Osteocyte (in vitro differentiated cells): ENCODE data around the gene CASP8. TPM values are rescaled to one million over a fixed set of nuclear protein-coding genes. Genes with fewer than 3 reads are reported as not detected.

Experiments used
- DNase-seq: peaks from one replicate; pipeline ENCODE4 v3.0.0; 2021; ENCODE audit warnings: mixed read lengths; ENCODE audit not compliant: unreplicated experiment; ENCODE audit errors: extremely low spot score
- H3K27ac Mint-ChIP-seq: one replicate; pipeline ENCODE4 v1.8.0; 2021; ENCODE audit warnings: mild to moderate bottlenecking, mixed read lengths; ENCODE audit not compliant: unreplicated experiment
- H3K27me3 Mint-ChIP-seq: one replicate; pipeline ENCODE4 v1.8.0; 2021; ENCODE audit warnings: mixed read lengths; ENCODE audit not compliant: unreplicated experiment
- H3K36me3 Mint-ChIP-seq: one replicate; pipeline ENCODE4 v1.8.0; 2021; ENCODE audit warnings: mixed read lengths; ENCODE audit not compliant: unreplicated experiment
- H3K4me1 Mint-ChIP-seq: one replicate; pipeline ENCODE4 v1.8.0; 2021; ENCODE audit warnings: mixed read lengths; ENCODE audit not compliant: unreplicated experiment
- H3K4me3 Mint-ChIP-seq: one replicate; pipeline ENCODE4 v1.8.0; 2021; ENCODE audit warnings: mild to moderate bottlenecking, moderate library complexity, mixed read lengths; ENCODE audit not compliant: unreplicated experiment
- H3K9me3 Mint-ChIP-seq: one replicate; pipeline ENCODE4 v1.8.0; 2021; ENCODE audit warnings: mixed read lengths; ENCODE audit not compliant: unreplicated experiment
- total RNA-seq: library from RNA; stranded (reverse); gene quantifications from 2 replicates; pipeline ENCODE4 v1.2.1, GENCODE V29; 2021
- TF ChIP-seq, protein P1 (sequence below): fragments of 200-600 bp; sonication (generic); IDR thresholded peaks from 2 replicates; pipeline ENCODE4 v1.5.0; 2021; ENCODE audit warnings: antibody characterized with exemption, mild to moderate bottlenecking, moderate library complexity

Gene CASP8
- total RNA-seq, 1 donor from 2014 or later, result 11.4 TPM

DNA sequence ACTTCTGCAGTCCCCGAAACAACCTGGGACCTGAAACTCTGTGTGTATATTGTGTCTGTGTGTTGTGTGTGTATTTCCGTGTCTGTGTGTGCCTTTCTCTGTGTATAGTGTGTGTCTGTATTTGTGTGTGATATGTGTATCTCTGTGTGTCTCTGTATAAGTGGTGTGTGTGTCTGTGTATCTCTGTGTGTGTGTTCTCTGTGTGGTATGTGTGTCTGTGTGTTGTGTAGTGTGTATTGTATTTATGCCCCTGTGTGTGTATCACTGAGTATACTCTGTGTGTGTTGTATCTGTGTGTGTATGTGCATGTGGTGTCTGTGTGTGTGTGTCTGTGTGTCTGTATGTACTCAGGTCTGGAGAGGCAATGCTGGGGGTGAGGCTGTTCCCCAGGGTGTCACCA, 11.6 kb downstream of the CASP8 start:
- Mint-ChIP-seq H3K27ac (no peak overlapping the region), H3K27me3 (no peaks in the 10 kb centered on the region), H3K4me1 (no peaks in the 10 kb centered on the region), H3K4me3 (no peak overlapping the region), H3K9me3 (no peaks in the 10 kb centered on the region), H3K36me3 (peaks cover 43% of the 10 kb centered on the region)
- no peak for DNase-seq
- TF ChIP-seq, protein P1, sequence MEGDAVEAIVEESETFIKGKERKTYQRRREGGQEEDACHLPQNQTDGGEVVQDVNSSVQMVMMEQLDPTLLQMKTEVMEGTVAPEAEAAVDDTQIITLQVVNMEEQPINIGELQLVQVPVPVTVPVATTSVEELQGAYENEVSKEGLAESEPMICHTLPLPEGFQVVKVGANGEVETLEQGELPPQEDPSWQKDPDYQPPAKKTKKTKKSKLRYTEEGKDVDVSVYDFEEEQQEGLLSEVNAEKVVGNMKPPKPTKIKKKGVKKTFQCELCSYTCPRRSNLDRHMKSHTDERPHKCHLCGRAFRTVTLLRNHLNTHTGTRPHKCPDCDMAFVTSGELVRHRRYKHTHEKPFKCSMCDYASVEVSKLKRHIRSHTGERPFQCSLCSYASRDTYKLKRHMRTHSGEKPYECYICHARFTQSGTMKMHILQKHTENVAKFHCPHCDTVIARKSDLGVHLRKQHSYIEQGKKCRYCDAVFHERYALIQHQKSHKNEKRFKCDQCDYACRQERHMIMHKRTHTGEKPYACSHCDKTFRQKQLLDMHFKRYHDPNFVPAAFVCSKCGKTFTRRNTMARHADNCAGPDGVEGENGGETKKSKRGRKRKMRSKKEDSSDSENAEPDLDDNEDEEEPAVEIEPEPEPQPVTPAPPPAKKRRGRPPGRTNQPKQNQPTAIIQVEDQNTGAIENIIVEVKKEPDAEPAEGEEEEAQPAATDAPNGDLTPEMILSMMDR, result no peak

DNA sequence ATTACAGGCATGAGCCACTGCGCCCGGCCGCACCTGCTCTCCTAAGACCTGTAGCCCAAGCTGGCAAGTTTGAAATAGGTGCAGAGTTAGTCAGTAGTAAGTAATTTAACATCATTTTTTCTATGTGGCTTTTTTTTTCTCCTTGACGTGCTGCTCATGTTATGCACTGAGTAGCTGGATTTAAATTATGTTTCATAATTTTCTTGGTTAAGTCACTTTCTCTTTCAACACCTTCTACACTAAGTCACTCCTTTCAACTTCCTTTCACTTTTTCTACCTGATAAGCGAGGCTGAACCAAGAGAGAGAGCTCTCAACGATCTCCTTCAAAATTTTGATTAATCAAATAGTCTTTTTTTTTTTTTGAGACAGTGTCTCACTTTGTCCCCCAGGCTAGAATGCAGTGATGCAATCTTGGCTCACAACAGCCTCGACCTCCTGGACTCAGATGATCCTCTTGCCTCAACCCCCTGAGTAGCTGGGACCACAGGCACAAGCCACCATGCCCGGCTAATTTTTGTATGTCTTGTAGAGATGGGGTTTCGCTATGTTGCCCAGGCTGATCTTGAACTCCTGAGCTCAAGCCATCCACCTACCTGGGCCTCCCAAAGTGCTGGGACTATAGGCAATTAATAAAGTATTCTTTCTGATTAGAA, 13.1 kb downstream of the CASP8 start:
- Mint-ChIP-seq H3K27ac (no peak overlapping the region), H3K4me1 (no peaks in the 10 kb centered on the region), H3K9me3 (no peaks in the 10 kb centered on the region)

DNA sequence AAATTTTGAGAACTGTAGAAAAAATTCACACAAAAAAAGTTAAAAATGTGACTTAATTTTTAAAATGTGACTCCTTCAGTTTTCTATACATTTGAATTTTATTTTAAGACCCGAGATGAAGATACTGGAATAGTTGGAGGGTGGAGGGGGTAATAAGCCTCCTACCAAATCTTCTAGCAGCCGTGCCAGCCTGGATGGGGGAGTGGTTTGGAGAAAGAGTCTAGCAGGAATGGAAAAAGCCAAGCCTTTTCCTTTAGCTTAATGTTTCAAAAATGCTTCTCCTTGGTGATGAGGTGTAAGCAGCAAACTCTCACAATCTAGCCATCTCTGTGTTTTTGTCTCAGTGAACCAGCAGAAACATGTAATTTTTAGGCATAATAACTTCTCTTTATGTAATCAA, 14.7 kb downstream of the CASP8 start:
- H3K27me3 Mint-ChIP-seq, result no peaks in the 10 kb centered on the region
- no peaks in the 10 kb centered on the region for H3K4me1 Mint-ChIP-seq
- H3K36me3 Mint-ChIP-seq, result peaks cover 44% of the 10 kb centered on the region
- DNase-seq, result no peak
- H3K4me3 Mint-ChIP-seq, result no peak overlapping the region
- TF ChIP-seq, protein P1, result no peak
- no peak overlapping the region for H3K27ac Mint-ChIP-seq
- H3K9me3 Mint-ChIP-seq, result no peaks in the 10 kb centered on the region

More for the DNA sequence above, 13.1 kb downstream of the CASP8 start:
- H3K27me3 Mint-ChIP-seq, result no peaks in the 10 kb centered on the region
- H3K4me3 Mint-ChIP-seq, result no peak overlapping the region
- peaks cover 40% of the 10 kb centered on the region for H3K36me3 Mint-ChIP-seq
- TF ChIP-seq, protein P1, result no peak
- no peak for DNase-seq

DNA sequence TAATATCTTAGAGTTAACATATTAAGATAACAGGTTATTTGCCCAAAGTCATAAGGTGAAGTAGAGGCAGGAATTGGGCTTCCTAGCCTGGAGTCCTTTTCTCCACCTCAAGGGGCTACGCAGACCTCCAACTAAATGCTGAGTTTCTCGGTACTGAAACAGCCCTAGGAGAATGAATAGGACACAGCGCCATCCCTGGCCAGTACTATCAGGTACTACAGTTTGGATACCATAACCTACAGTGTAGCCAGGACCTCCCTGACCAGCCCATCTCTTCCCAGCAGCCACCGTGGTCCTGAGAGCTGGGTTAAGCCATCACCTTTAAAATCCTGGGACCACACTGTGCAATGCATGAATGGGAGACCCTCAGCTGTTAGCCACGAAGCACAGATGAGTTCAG, 15.7 kb downstream of the CASP8 start:
- no peaks in the 10 kb centered on the region for H3K27me3 Mint-ChIP-seq
- H3K4me3 Mint-ChIP-seq, result no peak overlapping the region

DNA sequence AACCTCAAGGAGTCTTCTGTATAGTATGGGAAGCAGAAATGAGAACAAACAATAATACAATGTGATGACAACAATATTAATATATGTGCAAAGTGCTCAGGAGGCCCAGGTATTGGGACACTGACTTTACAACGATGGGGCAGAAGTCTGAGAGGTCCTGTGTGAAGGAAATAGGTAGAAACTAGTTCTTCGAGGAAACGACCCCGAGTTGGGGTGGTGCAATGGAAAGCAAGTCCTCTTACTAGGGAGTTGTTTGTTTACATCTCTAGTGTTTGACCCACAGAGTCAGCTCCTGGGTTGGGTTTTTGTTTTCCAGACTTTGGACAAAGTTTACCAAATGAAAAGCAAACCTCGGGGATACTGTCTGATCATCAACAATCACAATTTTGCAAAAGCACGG, 16.2 kb downstream of the CASP8 start:
- Mint-ChIP-seq H3K36me3 (peaks cover 44% of the 10 kb centered on the region), H3K27me3 (no peaks in the 10 kb centered on the region), H3K4me1 (no peaks in the 10 kb centered on the region), H3K4me3 (no peak overlapping the region), H3K27ac (no peak overlapping the region), H3K9me3 (no peaks in the 10 kb centered on the region)
- TF ChIP-seq, protein P1, result no peak
- no peak for DNase-seq

More for the DNA sequence above, 15.7 kb downstream of the CASP8 start:
- peaks cover 45% of the 10 kb centered on the region for H3K36me3 Mint-ChIP-seq
- TF ChIP-seq, protein P1, result no peak
- DNase-seq, result no peak
- H3K9me3 Mint-ChIP-seq, result no peaks in the 10 kb centered on the region
- H3K4me1 Mint-ChIP-seq, result no peaks in the 10 kb centered on the region
- no peak overlapping the region for H3K27ac Mint-ChIP-seq
